A673 (cell line): Measurements from ENCODE around the gene PRSS38. TPM values are rescaled to one million over a fixed set of nuclear protein-coding genes. Genes with fewer than 3 reads are reported as not detected.

Experiments used
- BruUV-seq: library from RNA; stranded (reverse); fragments of 400-500 nt; replicated peaks from 2 replicates; lab custom pipeline; 2021; lab: Mats Ljungman, UMichigan
- CTCF ChIA-PET: fragments of 300-600 bp; sonication (Branson Sonifier 250); formaldehyde crosslinking; loops from one replicate; lab custom pipeline; 2022; ENCODE audit warnings: antibody characterized with exemption; lab: Charles Lee
- POLR2A ChIA-PET: fragments of 300-600 bp; sonication (Branson Sonifier 250); formaldehyde crosslinking; loops from one replicate; lab custom pipeline; 2022; ENCODE audit warnings: antibody characterized with exemption; ENCODE audit not compliant: low non-redundant PET; lab: Charles Lee
- DNase-seq: peaks from one replicate; pipeline ENCODE4 v3.0.0-alpha.2; 2015; ENCODE audit warnings: low spot score
- H3K27ac ChIP-seq: fragments of 200-600 bp; sonication (generic); 2 replicates; pipeline ENCODE4 v1.5.1; 2016; ENCODE audit warnings: mixed run types, low read depth, mild to moderate bottlenecking, mixed read lengths, antibody characterized with exemption, low read length; ENCODE audit not compliant: poor library complexity, severe bottlenecking
- H3K27me3 ChIP-seq: fragments of 200-600 bp; sonication (generic); replicated peaks from 2 replicates; pipeline ENCODE4 v1.6.1; 2017; ENCODE audit warnings: mixed run types, low read depth, mild to moderate bottlenecking, mixed read lengths, antibody characterized with exemption, low read length; ENCODE audit not compliant: insufficient read depth, poor library complexity
- H3K36me3 ChIP-seq: fragments of 200-600 bp; sonication (generic); 2 replicates; pipeline ENCODE4 v1.6.1; 2016; ENCODE audit warnings: mixed run types, mild to moderate bottlenecking, mixed read lengths, antibody characterized with exemption, low read length; ENCODE audit not compliant: insufficient read depth, poor library complexity, severe bottlenecking
- H3K4me1 ChIP-seq: fragments of 200-600 bp; sonication (generic); 2 replicates; pipeline ENCODE4 v1.6.1; 2017; ENCODE audit warnings: mixed run types, mild to moderate bottlenecking, mixed read lengths, antibody characterized with exemption, low read length; ENCODE audit not compliant: insufficient read depth, poor library complexity, severe bottlenecking
- H3K4me3 ChIP-seq: fragments of 200-600 bp; sonication (generic); 2 replicates; pipeline ENCODE4 v1.5.1; 2016; ENCODE audit warnings: low read depth, mixed run types, mild to moderate bottlenecking, mixed read lengths, low read length; ENCODE audit not compliant: poor library complexity, severe bottlenecking
- H3K9me3 ChIP-seq: fragments of 200-600 bp; sonication (generic); 2 replicates; pipeline ENCODE4 v1.6.1; 2016; ENCODE audit warnings: mixed run types, low read depth, mild to moderate bottlenecking, mixed read lengths, antibody characterized with exemption, low read length; ENCODE audit not compliant: poor library complexity, severe bottlenecking
- CTCF ChIP-seq: fragments of 300-800, 200-600 bp; sonication (generic); conservative IDR thresholded peaks from 2 replicates; pipeline ENCODE4 v1.5.1; 2017; ENCODE audit warnings: low read depth, mild to moderate bottlenecking, antibody characterized with exemption, low read length, moderate library complexity, mixed read lengths
- EZH2 ChIP-seq: fragments of 200-600 bp; sonication (generic); IDR thresholded peaks from 2 replicates; pipeline ENCODE4 v1.6.1; 2017; ENCODE audit warnings: borderline replicate concordance, low read depth, mild to moderate bottlenecking, mixed read lengths, antibody characterized with exemption, low read length; ENCODE audit not compliant: poor library complexity, severe bottlenecking
- intact Hi-C: fragments of 100-400 bp; cut with micrococcal nuclease; formaldehyde crosslinking; loops from one replicate; pipeline ENCODE4 v1.10.0; 2022; ENCODE audit not compliant: unreplicated experiment
- total RNA-seq: library from RNA; stranded (reverse); gene quantifications from 2 replicates; pipeline ENCODE4 v1.2.3, GENCODE V29; 2021

Gene PRSS38
- total RNA-seq, 1 experiment from 2014 or later = not detected

GRCh38 chr1:227828786-227829185 is 13.3 kb downstream of the PRSS38 start:
- intact Hi-C loops = no loop called here
- Histone ChIP-seq H3K4me3 (no peak overlapping the region), H3K4me1 (no peaks in the 10 kb centered on the region), H3K9me3 (no peaks in the 10 kb centered on the region), H3K27me3 (peaks cover 10% of the 10 kb centered on the region), H3K36me3 (no peaks in the 10 kb centered on the region), H3K27ac (no peak overlapping the region)
- BruUV-seq = no TSS peak
- no peak for TF ChIP-seq EZH2
- TF ChIP-seq CTCF = no peak
- ChIA-PET CTCF (no interaction called here), POLR2A (no interaction called here)
- DNase-seq = no peak

- no TSS peak for BruUV-seq
- ChIA-PET CTCF (no interaction called here), POLR2A (no interaction called here)
- TF ChIP-seq EZH2 = no peak
- no peak for TF ChIP-seq CTCF
- no peak overlapping the region for H3K27ac ChIP-seq
- no peaks in the 10 kb centered on the region for H3K36me3 ChIP-seq
- H3K4me1 ChIP-seq = no peaks in the 10 kb centered on the region
- no peaks in the 10 kb centered on the region for H3K9me3 ChIP-seq
- H3K27me3 ChIP-seq = no peaks in the 10 kb centered on the region
- intact Hi-C loops = no loop called here
- no peak overlapping the region for H3K4me3 ChIP-seq
- DNase-seq = no peak
Measured at GRCh38 chr1:227838181-227838580, 22.7 kb downstream of the PRSS38 start.

GRCh38 chr1:227841096-227841495 is 25.6 kb downstream of the PRSS38 start:
- Histone ChIP-seq H3K36me3 (no peaks in the 10 kb centered on the region), H3K4me1 (no peaks in the 10 kb centered on the region), H3K4me3 (no peak overlapping the region), H3K27me3 (no peaks in the 10 kb centered on the region), H3K27ac (no peak overlapping the region), H3K9me3 (no peaks in the 10 kb centered on the region)
- no peak for DNase-seq
- no peak for TF ChIP-seq CTCF
- no peak for TF ChIP-seq EZH2
- intact Hi-C loops = no loop called here
- ChIA-PET POLR2A (interaction anchor here (0.7 kb wide), 1 partner anchor 903 kb away, joined by 3 read pairs; no protein-coding TSS in a partner anchor), CTCF (no interaction called here)
- no TSS peak for BruUV-seq
